ENCODE measurements around the gene EFCAB9.

- TF ChIP-seq RCOR1 (IDR thresholded peaks at IDR 0.05; ENCODE audit: low read length) (no peak), JUND (IDR thresholded peaks at IDR 0.05) (no peak), EZH2phosphoT487 (IDR thresholded peaks at IDR 0.05; ENCODE audit: borderline replicate concordance, low read depth) (no peak), ZBTB33 (IDR thresholded peaks at IDR 0.05; ENCODE audit: borderline replicate concordance, low read depth) (no peak), EP300 (IDR thresholded peaks at IDR 0.05; ENCODE audit: borderline replicate concordance in 1 of 2, low read depth in 1 of 2, low read length in 1 of 2) (no peak), FOXJ3 (CRISPR knock-in tag; IDR thresholded peaks at IDR 0.05) (no peak), GABPA (IDR thresholded peaks at IDR 0.05; ENCODE audit: low read depth) (no peak), USF2 (IDR thresholded peaks at IDR 0.05; ENCODE audit: borderline replicate concordance, low read depth, low read length) (no peak)
These were observed 47.3 kb upstream of the EFCAB9 start for GRCh38 chr5:172146748-172147092.
